HEK293 (cell line): ENCODE measurements around the gene RPUSD1.

Experiments used
- SP7 ChIP-seq: fragments of 450-650 bp; formaldehyde crosslinking; IDR thresholded peaks from 2 replicates; pipeline ENCODE4 v1.5.1; 2016; ENCODE audit warnings: missing biosample characterization, missing genetic modification characterization
- ZBTB7A ChIP-seq: fragments of 450-650 bp; formaldehyde crosslinking; IDR thresholded peaks from 2 replicates; pipeline ENCODE4 v1.5.1; 2016; ENCODE audit warnings: low read depth, missing biosample characterization, missing genetic modification characterization
- ZBTB8A ChIP-seq: fragments of 450-650 bp; formaldehyde crosslinking; IDR thresholded peaks from 2 replicates; pipeline ENCODE4 v1.5.1; 2016; ENCODE audit warnings: missing biosample characterization, missing genetic modification characterization
- ZEB2 ChIP-seq: fragments of 450-650 bp; formaldehyde crosslinking; IDR thresholded peaks from 2 replicates; pipeline ENCODE4 v1.5.1; 2016; ENCODE audit warnings: missing biosample characterization, missing genetic modification characterization
- ZNF133 ChIP-seq: fragments of 450-650 bp; formaldehyde crosslinking; IDR thresholded peaks from 2 replicates; pipeline ENCODE4 v1.5.1; 2016; ENCODE audit warnings: missing biosample characterization, missing genetic modification characterization
- ZNF174 ChIP-seq: fragments of 450-650 bp; formaldehyde crosslinking; IDR thresholded peaks from 2 replicates; pipeline ENCODE4 v1.5.0; 2017; ENCODE audit warnings: missing biosample characterization, mild to moderate bottlenecking, missing genetic modification characterization
- ZNF19 ChIP-seq: fragments of 450-650 bp; formaldehyde crosslinking; IDR thresholded peaks from 2 replicates; pipeline ENCODE4; 2016; ENCODE audit warnings: missing biosample characterization, missing genetic modification characterization, low read depth
- ZNF221 ChIP-seq: fragments of 450-650 bp; formaldehyde crosslinking; IDR thresholded peaks from 2 replicates; pipeline ENCODE4 v1.5.1; 2017; ENCODE audit warnings: missing biosample characterization, missing genetic modification characterization, borderline replicate concordance
- ZNF404 ChIP-seq: fragments of 450-650 bp; formaldehyde crosslinking; IDR thresholded peaks from 2 replicates; pipeline ENCODE4 v1.5.1; 2017; ENCODE audit warnings: missing biosample characterization, missing genetic modification characterization
- TF ChIP-seq, protein P1 (sequence below): fragments of 450-650 bp; formaldehyde crosslinking; IDR thresholded peaks from 2 replicates; pipeline ENCODE4 v1.5.1; 2016; ENCODE audit warnings: missing biosample characterization, missing genetic modification characterization

DNA sequence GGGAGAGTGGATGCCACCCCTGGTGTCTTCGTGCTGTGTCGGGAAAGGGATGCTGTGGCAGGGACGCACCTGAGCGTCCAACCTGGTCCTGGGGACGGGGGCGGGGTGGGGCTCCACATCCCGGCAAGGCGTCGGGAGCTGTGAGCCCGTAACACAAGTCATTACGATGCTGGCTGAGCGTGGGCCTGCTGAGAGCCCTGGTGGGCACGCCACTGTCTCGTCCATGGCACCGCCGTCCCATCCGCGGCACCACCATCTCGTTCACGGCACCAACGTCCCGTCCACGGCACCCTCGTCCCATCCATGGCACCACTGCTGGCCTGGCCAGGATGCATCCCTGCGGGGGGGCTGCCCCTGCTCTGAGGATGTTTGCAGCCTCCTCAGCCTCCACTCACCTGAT, 36.4 kb upstream of the RPUSD1 start:
- TF ChIP-seq ZNF404 (tag by site-specific recombination) = no peak
- TF ChIP-seq, protein P1, sequence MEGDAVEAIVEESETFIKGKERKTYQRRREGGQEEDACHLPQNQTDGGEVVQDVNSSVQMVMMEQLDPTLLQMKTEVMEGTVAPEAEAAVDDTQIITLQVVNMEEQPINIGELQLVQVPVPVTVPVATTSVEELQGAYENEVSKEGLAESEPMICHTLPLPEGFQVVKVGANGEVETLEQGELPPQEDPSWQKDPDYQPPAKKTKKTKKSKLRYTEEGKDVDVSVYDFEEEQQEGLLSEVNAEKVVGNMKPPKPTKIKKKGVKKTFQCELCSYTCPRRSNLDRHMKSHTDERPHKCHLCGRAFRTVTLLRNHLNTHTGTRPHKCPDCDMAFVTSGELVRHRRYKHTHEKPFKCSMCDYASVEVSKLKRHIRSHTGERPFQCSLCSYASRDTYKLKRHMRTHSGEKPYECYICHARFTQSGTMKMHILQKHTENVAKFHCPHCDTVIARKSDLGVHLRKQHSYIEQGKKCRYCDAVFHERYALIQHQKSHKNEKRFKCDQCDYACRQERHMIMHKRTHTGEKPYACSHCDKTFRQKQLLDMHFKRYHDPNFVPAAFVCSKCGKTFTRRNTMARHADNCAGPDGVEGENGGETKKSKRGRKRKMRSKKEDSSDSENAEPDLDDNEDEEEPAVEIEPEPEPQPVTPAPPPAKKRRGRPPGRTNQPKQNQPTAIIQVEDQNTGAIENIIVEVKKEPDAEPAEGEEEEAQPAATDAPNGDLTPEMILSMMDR = no peak
- TF ChIP-seq ZNF133 (tag by site-specific recombination) = no peak
- TF ChIP-seq ZNF19 (tag by site-specific recombination) = no peak
- no peak for TF ChIP-seq SP7 (tag by site-specific recombination)
- TF ChIP-seq ZNF174 (tag by site-specific recombination) = no peak
- no peak for TF ChIP-seq ZEB2 (tag by site-specific recombination)
- no peak for TF ChIP-seq ZNF221
- TF ChIP-seq ZBTB7A (tag by site-specific recombination) = no peak
- TF ChIP-seq ZBTB8A (tag by site-specific recombination) = no peak
